Measurements from ENCODE around the gene SH2D7.
A peak's percentile ranks its signal among the peaks of the same experiment; 100 is the strongest.

SH2D7 gene

DNA sequence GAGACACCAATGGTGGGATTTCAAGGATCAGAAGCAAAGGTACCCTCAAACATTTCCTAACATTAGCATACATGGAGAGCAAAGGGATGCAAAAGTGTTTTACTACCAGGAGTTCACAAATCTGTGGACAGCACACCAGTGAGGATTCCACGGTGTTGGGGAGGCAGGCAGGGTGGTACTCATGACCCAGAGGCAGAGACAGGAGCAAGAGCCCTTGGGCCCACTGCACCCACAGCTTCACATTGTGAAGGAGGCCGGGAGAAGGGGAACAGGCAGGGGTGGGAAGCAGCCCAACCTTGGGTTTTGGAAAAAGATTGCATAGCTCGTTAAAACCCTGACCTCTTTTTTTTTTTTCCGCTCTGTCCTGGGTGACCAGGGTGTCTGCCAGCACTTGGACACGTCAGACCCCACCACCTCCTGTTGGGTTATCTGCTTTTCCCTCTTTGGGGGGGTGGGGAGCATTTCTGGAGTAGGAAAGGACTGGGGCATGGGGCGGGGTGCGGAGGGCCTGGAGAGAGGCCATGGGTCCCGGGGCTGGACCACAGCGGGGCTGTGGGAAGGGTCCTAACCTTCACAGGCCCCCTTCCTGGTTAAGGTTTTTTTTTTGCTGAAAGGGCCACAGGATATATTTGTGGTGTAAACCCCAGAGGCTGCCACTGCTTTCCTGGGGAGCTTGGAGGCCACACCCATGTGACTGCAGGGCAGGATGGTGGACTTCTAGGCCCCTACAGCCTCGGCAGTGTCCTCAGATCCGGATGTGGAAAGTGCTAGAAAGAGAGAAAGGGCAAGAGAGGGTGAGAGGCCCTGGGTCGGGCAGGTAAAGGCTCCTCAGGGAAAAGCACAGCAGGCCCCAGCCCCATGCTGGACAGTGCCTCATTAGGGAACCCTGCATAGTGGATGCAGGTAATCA lies 12.5 kb downstream of the SH2D7 start:
- DNase-seq, result no peak

- DNase-seq, result no peak
These were observed 13.3 kb downstream of the SH2D7 start for GRCh38 chr15:78105476-78106241.

GRCh38 chr15:78107471-78107870 lies 15.1 kb downstream of the SH2D7 start:
- no peak for DNase-seq

DNA sequence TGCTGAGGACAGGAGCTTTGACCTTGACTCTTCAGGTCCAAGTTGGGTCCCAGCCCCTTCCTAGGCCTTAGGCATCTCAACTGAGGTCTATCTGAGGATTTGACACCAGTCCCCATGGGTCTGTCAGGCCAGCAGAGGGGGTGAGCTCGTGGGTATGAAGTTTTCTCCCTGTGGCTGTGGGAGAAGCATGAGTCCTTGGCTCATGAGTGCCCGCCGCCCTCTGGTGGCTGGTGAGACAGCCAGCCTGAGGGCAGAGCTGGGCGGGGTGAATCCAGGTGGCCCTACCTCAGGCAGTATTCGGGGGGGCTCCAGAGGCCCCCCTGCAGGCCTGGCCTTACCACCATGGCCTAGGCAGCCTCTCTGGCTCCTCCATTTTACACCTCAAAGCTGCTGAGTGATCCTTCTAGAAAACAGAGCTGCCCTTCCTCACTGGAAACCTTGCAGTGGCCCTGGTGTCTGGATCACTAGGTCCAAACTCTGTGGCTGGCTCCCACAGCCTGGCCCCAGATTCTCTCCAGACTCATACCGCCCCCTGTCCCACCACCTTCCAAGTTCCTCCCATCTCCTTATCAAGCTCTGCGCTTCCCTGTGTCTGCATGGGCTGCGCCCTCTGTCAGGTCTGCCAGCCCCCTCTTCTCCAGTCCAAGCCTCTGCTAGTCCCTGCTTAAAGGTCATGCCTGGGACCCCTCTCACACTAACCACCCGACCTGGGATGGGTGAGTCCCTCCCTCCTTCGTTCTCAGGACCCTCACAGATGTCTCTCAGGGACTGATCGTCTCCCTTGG lies 16.1 kb downstream of the SH2D7 start:
- peak; percentile 91 for DNase-seq

- DNase-seq, result no peak
These were observed 16.8 kb downstream of the SH2D7 start for GRCh38 chr15:78109156-78109555.

- DNase-seq, result no peak
These were observed 17.7 kb downstream of the SH2D7 start for GRCh38 chr15:78110096-78110495.

DNA sequence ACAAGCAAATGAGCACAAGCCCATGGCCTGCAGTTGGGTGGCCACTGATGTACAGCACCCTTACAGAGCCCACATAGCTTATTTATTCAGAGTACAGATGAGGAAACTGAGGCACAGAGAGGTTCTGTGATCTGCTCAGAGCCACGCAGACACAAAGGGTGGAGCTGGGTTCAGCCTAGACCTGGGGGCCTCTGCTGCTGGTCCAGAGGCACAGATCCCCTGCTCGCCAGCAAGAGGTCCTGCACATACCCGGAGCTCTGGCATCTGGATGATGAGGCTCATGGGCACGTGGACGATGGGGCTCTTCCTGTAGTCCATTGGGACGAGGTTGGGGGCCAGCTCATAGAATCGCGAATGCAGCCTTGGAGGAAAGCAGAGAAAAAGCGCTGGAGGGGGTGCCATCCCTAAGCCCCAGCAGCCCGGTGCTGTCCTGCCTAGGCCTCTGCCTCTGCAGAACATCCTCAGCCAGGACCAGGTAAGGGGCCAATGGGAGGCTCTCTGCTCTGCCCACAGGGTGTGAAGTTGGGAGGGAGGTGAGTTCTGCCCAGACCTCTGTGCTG lies 18.6 kb downstream of the SH2D7 start:
- no peak for DNase-seq

GRCh38 chr15:78111788-78112187 lies 19.4 kb downstream of the SH2D7 start:
- no peak for DNase-seq

DNA sequence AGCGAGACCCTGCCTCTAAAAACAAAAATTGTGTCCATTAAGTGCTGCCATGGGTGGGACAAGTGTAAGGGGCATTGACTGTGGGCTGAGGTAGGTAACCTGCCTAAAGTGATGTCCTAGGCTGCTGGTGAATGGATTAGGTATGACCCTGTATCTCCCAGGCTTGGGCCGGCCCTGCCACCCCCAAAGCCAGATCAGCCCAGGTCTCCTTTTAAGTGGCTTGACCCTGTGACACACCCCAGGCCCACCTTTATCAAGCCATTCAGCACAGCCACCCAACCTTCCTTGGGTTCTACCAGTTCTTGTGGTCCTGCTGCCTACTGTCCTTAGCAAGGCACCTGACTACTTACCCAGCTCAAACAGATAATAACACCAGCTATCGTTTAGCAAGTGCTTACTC lies 20.2 kb downstream of the SH2D7 start:
- no peak for DNase-seq

DNA sequence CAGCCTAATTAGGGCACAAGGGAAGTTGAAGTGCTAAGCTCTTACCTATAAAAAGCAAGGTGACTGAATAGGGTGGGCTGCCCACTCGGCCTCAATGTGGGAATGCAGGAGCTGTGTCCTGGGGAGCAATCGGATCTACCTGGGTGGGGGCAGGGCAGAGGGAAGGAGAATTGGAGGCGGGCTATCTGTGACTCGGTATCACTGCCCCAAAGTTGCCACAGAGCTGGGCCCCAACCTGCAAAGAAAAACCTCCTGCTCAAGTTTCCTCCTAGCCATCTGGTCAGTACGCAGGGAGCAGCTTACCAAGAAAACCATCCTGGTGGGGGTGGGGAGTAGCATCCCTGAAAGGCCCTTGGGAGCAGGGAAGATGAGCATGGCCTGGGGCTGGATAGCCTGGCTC lies 28.2 kb downstream of the SH2D7 start:
- no peak for DNase-seq

DNA sequence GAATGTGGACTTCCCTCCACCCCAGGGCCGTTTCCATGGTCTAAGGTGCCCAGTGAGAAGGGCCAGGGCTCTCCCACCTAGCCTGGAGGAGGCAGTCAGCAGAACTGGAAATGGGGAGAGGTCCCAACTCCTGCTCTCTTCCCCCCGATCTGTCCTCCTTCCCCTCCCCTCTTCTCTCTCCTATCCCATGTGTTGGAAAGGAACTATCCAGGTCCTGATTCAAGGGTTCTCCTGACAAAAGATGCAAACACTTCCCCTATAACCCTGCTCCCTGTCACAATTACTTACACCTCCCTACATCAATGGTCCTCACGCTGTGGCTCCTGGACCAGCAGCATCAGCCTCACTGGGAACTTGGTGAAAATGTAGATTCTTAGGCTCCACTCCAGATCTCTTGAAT lies 32.9 kb downstream of the SH2D7 start:
- DNase-seq, result no peak

- DNase-seq, result no peak
These were observed 35.5 kb downstream of the SH2D7 start for GRCh38 chr15:78127882-78128281.

DNA sequence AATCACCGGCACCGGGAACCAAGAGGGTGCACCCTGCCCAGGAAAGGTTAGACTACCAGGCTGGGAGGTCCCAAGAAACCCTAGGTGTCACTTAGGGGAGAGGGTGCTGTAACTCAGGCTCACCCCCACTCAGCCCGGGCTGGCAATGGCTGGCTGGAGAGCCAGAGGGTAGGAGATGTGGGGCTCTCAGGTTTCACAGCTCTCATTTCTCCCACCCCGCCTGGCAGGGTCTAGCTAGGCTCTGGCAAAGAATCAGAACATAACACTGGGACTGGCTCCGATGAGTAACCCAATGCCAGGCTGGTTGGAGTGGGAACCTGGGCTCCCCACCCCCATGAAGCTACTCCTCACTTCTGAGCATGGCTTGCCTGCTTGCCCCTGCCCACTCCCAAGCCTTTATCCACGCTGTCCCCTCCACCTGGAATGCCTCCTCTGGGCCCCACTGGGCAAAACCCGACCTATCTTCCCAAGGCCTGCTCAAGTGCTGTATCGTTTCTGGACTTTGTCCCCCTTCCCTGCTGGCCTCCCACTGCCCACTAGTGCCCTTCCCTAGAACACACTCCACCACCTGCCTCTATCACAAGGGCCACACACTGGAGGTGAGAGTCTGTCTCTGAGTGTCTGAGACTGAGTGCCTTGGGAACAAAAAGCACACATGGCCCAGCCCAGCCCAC lies 36.9 kb downstream of the SH2D7 start:
- no peak for DNase-seq

DNA sequence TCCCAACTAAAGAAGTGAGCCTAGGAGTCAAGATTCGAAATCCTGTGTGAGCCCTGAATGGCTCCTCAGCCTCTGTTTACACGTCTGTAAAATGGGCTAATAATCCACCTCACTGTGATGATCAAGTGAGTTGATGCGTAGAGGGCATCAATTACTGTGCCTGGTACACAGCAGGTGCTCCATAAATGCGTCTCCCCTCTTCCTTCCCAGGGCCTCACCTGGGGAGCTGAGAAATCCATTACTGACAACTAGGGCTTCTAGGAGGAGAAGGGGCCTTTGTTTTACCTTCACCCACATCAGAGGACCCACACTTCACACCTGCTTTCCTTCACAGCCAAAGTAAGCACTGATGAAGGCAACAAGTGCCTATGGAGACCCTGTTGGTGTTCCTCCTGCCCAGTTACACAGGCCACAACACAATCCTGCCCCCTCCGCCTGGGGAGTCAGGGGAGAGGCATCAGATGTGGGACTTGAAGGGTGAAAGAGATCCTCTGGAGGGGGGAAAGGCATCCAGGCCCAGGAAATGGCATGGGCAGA lies 37.5 kb downstream of the SH2D7 start:
- DNase-seq, result no peak

DNA sequence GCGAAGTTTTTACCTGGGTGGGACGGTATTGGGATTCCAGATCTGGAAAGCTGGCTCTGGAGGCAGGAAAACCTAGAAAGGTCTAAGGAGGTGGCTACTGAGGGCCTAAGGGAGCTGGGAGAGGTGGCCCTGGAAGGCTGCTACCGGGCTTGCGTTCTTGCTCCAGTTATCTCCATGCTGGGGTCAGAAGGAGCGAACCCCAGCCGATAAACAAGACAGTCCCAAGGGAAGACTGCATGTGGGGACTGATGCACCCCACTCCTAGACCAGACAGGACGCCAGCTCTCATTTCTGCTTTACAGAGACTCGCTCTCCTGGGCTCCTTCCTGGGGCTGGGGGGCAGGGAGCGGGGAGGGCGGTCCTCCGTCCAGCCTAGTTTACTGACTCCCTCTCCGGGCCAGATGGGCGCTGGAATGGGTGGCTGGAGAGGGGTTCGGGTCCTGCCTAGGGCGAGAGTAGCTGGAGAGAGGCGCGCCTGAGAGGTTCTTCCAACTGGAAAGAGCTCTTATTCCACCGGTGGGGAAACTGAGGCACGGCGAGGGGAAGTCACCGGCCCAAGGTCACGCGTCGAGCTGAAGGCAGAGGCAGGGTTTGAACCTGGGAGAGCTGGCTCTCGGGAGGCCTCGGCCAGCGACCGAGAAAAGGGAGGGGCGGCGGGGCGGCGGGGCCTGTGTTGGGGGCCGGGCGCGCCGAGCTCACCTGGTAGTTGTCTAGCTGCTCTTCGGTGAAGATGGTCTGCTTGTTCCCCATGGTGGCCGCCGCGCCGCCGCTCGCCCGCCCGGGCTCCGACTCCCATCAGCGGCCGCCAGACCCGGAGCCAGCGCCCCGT lies 38.3 kb downstream of the SH2D7 start:
- DNase-seq, result peak; percentile 27

DNA sequence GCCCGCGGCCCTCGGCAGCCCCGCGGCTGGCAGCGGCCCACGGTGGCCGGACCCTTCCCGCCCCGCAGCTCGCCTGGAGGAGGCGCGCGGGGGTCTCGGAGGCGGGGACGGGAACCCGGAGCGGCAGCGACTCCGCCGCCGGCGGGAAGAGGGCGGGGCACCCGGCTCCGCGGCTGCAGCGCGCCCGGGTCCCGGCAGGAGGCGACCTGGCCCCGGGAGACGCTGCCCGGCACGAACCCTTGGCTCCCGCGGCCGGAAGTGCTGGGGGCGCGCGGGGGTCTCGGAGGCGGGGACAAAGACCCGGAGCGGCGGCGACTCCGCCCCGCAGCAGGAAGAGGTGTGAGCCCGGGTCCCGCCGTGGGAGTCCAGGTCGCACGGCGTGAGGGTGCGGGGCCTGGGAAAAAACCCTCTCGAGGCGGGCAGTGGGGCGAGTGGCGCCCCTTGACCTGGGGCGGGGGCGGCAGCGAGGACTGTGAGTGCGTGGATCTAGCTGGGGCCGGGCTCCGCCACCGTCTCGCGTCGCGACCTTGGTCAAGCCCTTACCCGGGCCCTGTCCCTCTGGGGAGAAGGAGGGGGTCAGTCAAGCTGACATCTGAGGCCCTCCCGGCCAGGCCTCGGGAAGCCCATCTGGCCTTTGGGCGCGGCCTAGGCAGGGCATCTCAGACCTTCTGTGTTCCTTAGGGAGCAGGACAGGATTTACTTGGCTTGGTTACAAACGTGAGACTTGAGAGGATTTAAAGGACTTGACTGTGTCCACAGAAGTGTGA lies 39.1 kb downstream of the SH2D7 start, which contains the start of gene CIB2:
Gene CIB2, minus strand, starts transcription at position 151 of the 767 bp plus-strand sequence. CDS start 230 bp downstream, outside the sequence.
- peak; percentile 83 for DNase-seq

GRCh38 chr15:78133801-78134200 lies 41.4 kb downstream of the SH2D7 start:
- no peak for DNase-seq

DNA sequence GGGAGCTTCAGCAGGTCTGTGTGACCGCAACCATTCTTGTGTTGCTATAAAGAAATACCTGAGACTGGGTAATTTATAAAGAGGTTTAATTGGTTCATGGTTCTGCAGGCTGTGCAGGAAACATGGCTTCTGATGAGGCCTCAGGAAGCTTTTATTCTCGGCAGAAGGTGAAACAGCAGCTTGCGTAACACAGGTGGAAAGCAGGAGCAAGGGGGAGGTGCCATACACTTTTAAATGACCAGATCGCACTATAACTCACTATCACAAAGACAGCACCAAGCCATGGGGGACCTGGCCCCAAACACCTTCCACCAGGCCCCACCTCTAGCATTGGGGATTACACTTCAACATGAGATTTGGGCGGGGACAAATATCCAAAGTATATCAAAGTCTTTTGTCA lies 47.2 kb downstream of the SH2D7 start:
- DNase-seq, result no peak

DNA sequence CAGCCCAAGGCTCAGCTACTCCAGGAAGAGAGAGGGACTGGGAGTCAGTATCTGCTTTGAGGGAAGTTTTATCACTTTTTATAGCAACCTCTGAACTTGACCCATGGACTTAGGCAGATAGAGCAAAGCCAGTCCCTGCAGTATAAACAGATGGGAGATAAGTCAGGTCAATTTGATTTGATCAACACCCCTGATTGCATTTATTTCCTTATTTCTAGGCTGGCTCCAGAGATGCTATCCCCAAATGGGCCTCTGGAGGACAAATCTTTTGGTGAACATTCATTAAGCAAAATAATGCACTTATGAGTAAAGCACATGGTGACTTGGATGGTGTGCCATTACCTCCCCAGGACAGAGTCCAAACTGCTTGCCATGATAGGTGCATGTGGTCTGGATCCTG lies 47.9 kb downstream of the SH2D7 start:
- DNase-seq, result no peak

- no peak for DNase-seq
These were observed 50.0 kb downstream of the SH2D7 start for GRCh38 chr15:78142332-78142731.

Measured in CD4-positive, alpha-beta T cell treated with Interleukin-17A for 4 hours (primary cell).